Upper lobe of left lung (tissue), 6 donors: ENCODE measurements around the gene TNK2. TPM values are rescaled to one million over a fixed set of nuclear protein-coding genes. Genes with fewer than 3 reads are reported as not detected.
"Not testable (repeated sequence)": the region's sequence is repeated elsewhere in the genome, so short reads cannot be mapped to it uniquely, and the experiment has no call there.

Experiments
- ATAC-seq, 2 donors: fragments of 200-7000 bp; cut with Tn5 transposase; one replicate each; pipeline ENCODE4 v1.9.1; 2022; ENCODE audit warnings: mild to moderate bottlenecking in 2 of 2, moderate library complexity in 2 of 2; ENCODE audit not compliant: low FRiP score in 2 of 2
- DNase-seq, 2 donors: peaks; one replicate each; pipeline ENCODE4 v3.0.0-alpha.2; 2019 to 2020
- H3K27ac ChIP-seq, 4 donors: fragments of 200-600 bp; sonication (generic); one replicate each; pipeline ENCODE4 v1.5.1; 2016 to 2019
- H3K27me3 ChIP-seq, 4 donors: fragments of 200-600 bp; sonication (generic); one replicate each; pipeline ENCODE4 v1.5.1; 2017 to 2019
- H3K36me3 ChIP-seq, 4 donors: fragments of 200-600 bp; sonication (generic); one replicate each; pipeline ENCODE4 v1.5.1; 2016 to 2019
- H3K4me1 ChIP-seq, 4 donors: fragments of 200-600 bp; sonication (generic); one replicate each; pipeline ENCODE4 v1.5.1; 2018 to 2019
- H3K4me3 ChIP-seq, 4 donors: fragments of 200-600 bp; sonication (generic); one replicate each; pipeline ENCODE4 v1.5.1; 2017 to 2019; ENCODE audit warnings: mild to moderate bottlenecking in 2 of 4, moderate library complexity in 1 of 4
- H3K9me3 ChIP-seq, 4 donors: fragments of 200-600 bp; sonication (generic); one replicate each; pipeline ENCODE4 v1.5.1; 2018 to 2019
- CTCF ChIP-seq, 6 experiments: fragments of 450-650 bp in 4 of 6; fragments of 200-600 bp in 2 of 6; sonication (generic) in 2 of 6; IDR thresholded peaks; one replicate each; pipeline ENCODE4 v1.5.1; 2016 to 2019; ENCODE audit warnings: antibody characterized with exemption in 6 of 6
- EP300 ChIP-seq, 4 donors: sonication (generic); formaldehyde crosslinking; IDR thresholded peaks; one replicate each; pipeline ENCODE4 v1.5.1; 2017; ENCODE audit warnings: antibody characterized with exemption in 4 of 4, control low read depth in 2 of 4
- POLR2A ChIP-seq, 4 donors: fragments of 450-650 bp; IDR thresholded peaks; one replicate each; pipeline ENCODE4 v1.5.1; 2016 to 2017; ENCODE audit warnings: antibody characterized with exemption in 4 of 4, mild to moderate bottlenecking in 2 of 4
- POLR2AphosphoS5 ChIP-seq, 2 donors: sonication (generic); formaldehyde crosslinking; IDR thresholded peaks; one replicate each; pipeline ENCODE4 v1.5.1; 2017; ENCODE audit warnings: antibody characterized with exemption in 2 of 2
- WGBS, 2 donors: methylation state at CpG; one replicate each; pipeline ENCODE4 v1.1.5; 2017 to 2018; 5-methylcytosine and 5-hydroxymethylcytosine counted together
- small RNA-seq, 4 donors: library from RNA; depleted of rRNA; stranded (forward); fragments of <200 nt; gene quantifications; one replicate each; pipeline ENCODE3, GENCODE V24; 2016
- total RNA-seq, 6 donors: library from RNA; depleted of rRNA in 4 of 6; stranded (reverse); fragments of >200 nt in 4 of 6; gene quantifications; one replicate each; pipeline versions ENCODE4 v1.1.0 to v1.2.1, GENCODE V29; 2016 to 2021
- donor health status: DM: no; HTN: no; CAD: no; lungs with moderate emphysema.
- donor health status: DM: no; HTN: yes; CAD: no; lungs with severe emphysema.

The TNK2 gene
- total RNA-seq, 6 donors from 2014 or later: 18.7 to 171 (median 70.1) TPM

- Histone ChIP-seq H3K27me3 (no peaks in the 10 kb centered on the region), H3K9me3 (no peaks in the 10 kb centered on the region), H3K27ac (no peak overlapping the region), H3K36me3 (no peaks in the 10 kb centered on the region), H3K4me1 (peaks cover 0 to 7% (median 0%) of the 10 kb centered on the region in 4 donors), H3K4me3 (no peak overlapping the region)
- WGBS, 2 donors: 83 to 91% methylated on average over 11 to 17 of the region's 17 CpGs
- no peak for TF ChIP-seq CTCF (IDR thresholded peaks at IDR 0.05)
- no peak for TF ChIP-seq POLR2A (IDR thresholded peaks at IDR 0.05)
- TF ChIP-seq EP300 (IDR thresholded peaks at IDR 0.05): no peak
- TF ChIP-seq POLR2AphosphoS5 (IDR thresholded peaks at IDR 0.05): no peak
- DNase-seq (no peak), ATAC-seq (no peak)
Observed at GRCh38 chr3:195817578-195818135, 90.7 kb downstream of the TNK2 start.

- not testable (repeated sequence) for DNase-seq, H3K4me3 ChIP-seq, H3K27me3 ChIP-seq, H3K4me1 ChIP-seq, ATAC-seq, H3K27ac ChIP-seq, H3K36me3 ChIP-seq, H3K9me3 ChIP-seq
- WGBS, 2 donors: 90 to 92% methylated on average over 21 to 22 of the region's 23 CpGs
Observed at GRCh38 chr3:195816276-195816913, 92.0 kb downstream of the TNK2 start.

- TF ChIP-seq POLR2AphosphoS5 (IDR thresholded peaks at IDR 0.05): no peak
- TF ChIP-seq POLR2A (IDR thresholded peaks at IDR 0.05): no peak
- no peak for TF ChIP-seq CTCF (IDR thresholded peaks at IDR 0.05)
- no peak for TF ChIP-seq EP300 (IDR thresholded peaks at IDR 0.05)
- Histone ChIP-seq H3K27ac (no peak overlapping the region), H3K4me3 (no peak overlapping the region), H3K36me3 (no peaks in the 10 kb centered on the region), H3K27me3 (no peaks in the 10 kb centered on the region), H3K4me1 (no peaks in the 10 kb centered on the region), H3K9me3 (no peaks in the 10 kb centered on the region)
- ATAC-seq (no peak), DNase-seq (no peak)
- WGBS, 2 donors: 78 to 81% methylated on average over 11 to 18 of the region's 18 CpGs
Observed at GRCh38 chr3:195815169-195815771, 93.1 kb downstream of the TNK2 start.

GRCh38 chr3:195813916-195814640 is 94.3 kb downstream of the TNK2 start:
- no peaks in the 10 kb centered on the region for H3K27me3 ChIP-seq
- no peak for ATAC-seq
- DNase-seq: no peak
- H3K27ac ChIP-seq: no peak overlapping the region
- H3K36me3 ChIP-seq: no peaks in the 10 kb centered on the region
- no peak overlapping the region for H3K4me3 ChIP-seq
- no peaks in the 10 kb centered on the region for H3K9me3 ChIP-seq
- 86 to 93% methylated on average over 24 of the region's 24 CpGs for WGBS, 2 donors
- no peaks in the 10 kb centered on the region for H3K4me1 ChIP-seq
- TF ChIP-seq CTCF (IDR thresholded peaks at IDR 0.05) (no peak), EP300 (IDR thresholded peaks at IDR 0.05) (no peak), POLR2A (IDR thresholded peaks at IDR 0.05) (no peak), POLR2AphosphoS5 (IDR thresholded peaks at IDR 0.05) (no peak)

Small RNA genes lying within 50 kb of the gene (small RNA-seq; reads per million reads assigned to genes)
- 0 reads per million in 4 donors for gene MIR6829
- 0 reads per million in 4 donors for gene RNU2-11P

Other genes starting within 250 kb of the TNK2 start
- gene MUC20, start 187.6 kb downstream of the TNK2 start, total RNA-seq: 10 to 100 TPM; 10.1 to 39.8 (median 15.2) TPM
- 10 to 100 TPM in 4 of 6 donors, 1 to 10 TPM in 2; 4.6 to 75.4 (median 11.3) TPM for gene MUC4, start 96.6 kb downstream of the TNK2 start, total RNA-seq
- gene TFRC, start 173.5 kb upstream of the TNK2 start, total RNA-seq: 100 to 1,000 TPM in 5 of 6 donors, 10 to 100 TPM in 1; 66.0 to 323 (median 234) TPM